Gastroesophageal sphincter (tissue), 3 donors: Measurements from ENCODE around the gene SGPL1.

Source experiments
- EP300 ChIP-seq: sonication (generic); formaldehyde crosslinking; IDR thresholded peaks from one replicate; pipeline ENCODE4 v1.6.1; 2017; ENCODE audit warnings: antibody characterized with exemption, mild to moderate bottlenecking
- POLR2A ChIP-seq, 2 donors: fragments of 450-650 bp; IDR thresholded peaks; one replicate each; pipeline ENCODE4 v1.6.1; 2017; ENCODE audit warnings: antibody characterized with exemption in 2 of 2, mild to moderate bottlenecking in 2 of 2, moderate library complexity in 1 of 2
- POLR2AphosphoS5 ChIP-seq: sonication (generic); formaldehyde crosslinking; IDR thresholded peaks from one replicate; pipeline ENCODE4 v1.6.1; 2017; ENCODE audit warnings: antibody characterized with exemption
- TF ChIP-seq, protein P1 (sequence below), 4 experiments: fragments of 200-600 bp in 2 of 4; fragments of 450-650 bp in 2 of 4; sonication (generic) in 1 of 4; IDR thresholded peaks; one replicate each; pipeline ENCODE4 v1.5.1; 2017 to 2019; ENCODE audit warnings: antibody characterized with exemption in 4 of 4, mild to moderate bottlenecking in 2 of 4, moderate library complexity in 2 of 4

DNA sequence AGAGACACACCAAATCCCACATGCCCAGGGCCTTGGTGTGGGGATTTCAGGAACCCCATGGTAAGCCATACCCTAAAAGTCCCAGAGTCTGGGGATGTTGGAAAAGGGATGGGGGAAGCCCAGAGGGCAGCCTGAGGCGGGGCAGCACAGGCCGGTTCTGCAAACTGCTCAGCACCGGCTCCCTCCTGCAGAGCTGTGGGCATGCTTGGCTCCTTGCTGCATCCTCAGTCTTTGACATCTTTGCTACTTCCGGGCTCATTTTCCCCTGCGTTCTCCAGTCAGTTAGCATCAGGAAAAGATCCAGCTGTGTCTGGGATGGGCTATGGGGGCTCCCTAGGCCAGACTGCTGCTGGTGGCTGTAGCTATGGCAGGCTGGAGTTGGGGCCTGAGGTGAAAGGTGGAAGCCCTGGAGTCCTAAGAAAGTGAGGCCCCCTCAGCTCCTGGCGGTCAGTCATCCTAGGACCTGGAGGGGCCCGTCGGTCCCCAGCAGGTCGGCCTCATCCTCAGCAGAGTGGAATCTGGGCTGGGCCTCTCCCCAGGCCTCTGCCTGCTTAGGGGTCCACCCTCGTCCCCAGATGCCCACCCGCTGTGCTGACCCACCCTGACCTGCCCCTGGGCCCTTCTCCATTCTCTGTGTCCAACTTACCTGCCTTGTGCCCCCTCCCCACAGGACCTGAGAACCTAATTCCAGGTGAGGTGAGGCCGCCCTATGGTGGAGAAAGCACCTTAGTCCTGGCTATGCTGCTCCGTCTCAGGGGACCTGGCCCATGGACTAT, 39.9 kb upstream of the SGPL1 start:
- TF ChIP-seq POLR2A (IDR thresholded peaks at IDR 0.05) = no peak
- TF ChIP-seq, protein P1, sequence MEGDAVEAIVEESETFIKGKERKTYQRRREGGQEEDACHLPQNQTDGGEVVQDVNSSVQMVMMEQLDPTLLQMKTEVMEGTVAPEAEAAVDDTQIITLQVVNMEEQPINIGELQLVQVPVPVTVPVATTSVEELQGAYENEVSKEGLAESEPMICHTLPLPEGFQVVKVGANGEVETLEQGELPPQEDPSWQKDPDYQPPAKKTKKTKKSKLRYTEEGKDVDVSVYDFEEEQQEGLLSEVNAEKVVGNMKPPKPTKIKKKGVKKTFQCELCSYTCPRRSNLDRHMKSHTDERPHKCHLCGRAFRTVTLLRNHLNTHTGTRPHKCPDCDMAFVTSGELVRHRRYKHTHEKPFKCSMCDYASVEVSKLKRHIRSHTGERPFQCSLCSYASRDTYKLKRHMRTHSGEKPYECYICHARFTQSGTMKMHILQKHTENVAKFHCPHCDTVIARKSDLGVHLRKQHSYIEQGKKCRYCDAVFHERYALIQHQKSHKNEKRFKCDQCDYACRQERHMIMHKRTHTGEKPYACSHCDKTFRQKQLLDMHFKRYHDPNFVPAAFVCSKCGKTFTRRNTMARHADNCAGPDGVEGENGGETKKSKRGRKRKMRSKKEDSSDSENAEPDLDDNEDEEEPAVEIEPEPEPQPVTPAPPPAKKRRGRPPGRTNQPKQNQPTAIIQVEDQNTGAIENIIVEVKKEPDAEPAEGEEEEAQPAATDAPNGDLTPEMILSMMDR (IDR thresholded peaks at IDR 0.05) = no peak
- TF ChIP-seq POLR2AphosphoS5 = no peak
- no peak for TF ChIP-seq EP300
